ENCODE results near the gene TMEM158.

The TMEM158 gene

DNA sequence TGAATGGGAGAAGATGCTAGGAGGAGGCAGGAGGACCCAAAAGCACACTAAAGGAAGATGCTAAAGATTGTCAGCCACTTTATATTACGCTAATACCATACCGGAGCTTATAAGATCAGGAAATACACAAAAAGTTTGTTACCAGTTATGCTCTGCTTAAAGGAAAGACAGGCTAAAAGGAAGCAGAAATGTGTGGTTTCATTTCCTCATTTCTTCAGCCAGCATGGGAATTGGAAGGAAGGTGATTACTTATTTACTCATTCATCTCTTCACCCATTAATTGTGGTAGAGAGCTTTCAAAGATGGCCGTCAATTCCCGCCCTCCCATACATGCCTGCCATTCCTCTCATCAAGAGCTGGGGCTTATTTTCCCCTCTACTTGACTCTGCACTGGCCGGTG lies 26.7 kb upstream of the TMEM158 start:
- H3K4me3 ChIP-seq (ENCODE audit: low read depth, low read length) = no peak overlapping the region
- DNase-seq (ENCODE audit: low read depth) = peak; percentile 53
- no peak for TF ChIP-seq CTCF (IDR thresholded peaks at IDR 0.05; ENCODE audit: low read depth, low read length)
- TF ChIP-seq MYC (IDR thresholded peaks at IDR 0.05; ENCODE audit: low read depth, low read length) = no peak
- TF ChIP-seq POLR2A (IDR thresholded peaks at IDR 0.05; ENCODE audit: extremely low read depth, insufficient read length) = no peak
- TF ChIP-seq MAX (IDR thresholded peaks at IDR 0.05; ENCODE audit: low read depth, low read length) = no peak

- TF ChIP-seq MYC (IDR thresholded peaks at IDR 0.05; ENCODE audit: low read depth, low read length) (no peak), MAX (IDR thresholded peaks at IDR 0.05; ENCODE audit: low read depth, low read length) (no peak), POLR2A (IDR thresholded peaks at IDR 0.05; ENCODE audit: extremely low read depth, insufficient read length) (no peak)
- DNase-seq (ENCODE audit: low read depth) = no peak
- H3K4me3 ChIP-seq (ENCODE audit: low read depth, low read length) = no peak overlapping the region
Measured at GRCh38 chr3:45249391-45249790, 23.3 kb upstream of the TMEM158 start.

- TF ChIP-seq MAX (IDR thresholded peaks at IDR 0.05; ENCODE audit: low read depth, low read length) (no peak), MYC (IDR thresholded peaks at IDR 0.05; ENCODE audit: low read depth, low read length) (no peak), CTCF (IDR thresholded peaks at IDR 0.05; ENCODE audit: low read depth, low read length) (no peak), POLR2A (IDR thresholded peaks at IDR 0.05; ENCODE audit: extremely low read depth, insufficient read length) (no peak)
- H3K4me3 ChIP-seq (ENCODE audit: low read depth, low read length) = no peak overlapping the region
Measured at GRCh38 chr3:45246241-45246640, 20.2 kb upstream of the TMEM158 start.

GRCh38 chr3:45244356-45244755 lies 18.3 kb upstream of the TMEM158 start:
- DNase-seq (ENCODE audit: low read depth) = no peak
- H3K4me3 ChIP-seq (ENCODE audit: low read depth, low read length) = no peak overlapping the region
- no peak for TF ChIP-seq POLR2A (IDR thresholded peaks at IDR 0.05; ENCODE audit: extremely low read depth, insufficient read length)

More at GRCh38 chr3:45246241-45246640, 20.2 kb upstream of the TMEM158 start:
- DNase-seq (ENCODE audit: low read depth) = no peak

DNA sequence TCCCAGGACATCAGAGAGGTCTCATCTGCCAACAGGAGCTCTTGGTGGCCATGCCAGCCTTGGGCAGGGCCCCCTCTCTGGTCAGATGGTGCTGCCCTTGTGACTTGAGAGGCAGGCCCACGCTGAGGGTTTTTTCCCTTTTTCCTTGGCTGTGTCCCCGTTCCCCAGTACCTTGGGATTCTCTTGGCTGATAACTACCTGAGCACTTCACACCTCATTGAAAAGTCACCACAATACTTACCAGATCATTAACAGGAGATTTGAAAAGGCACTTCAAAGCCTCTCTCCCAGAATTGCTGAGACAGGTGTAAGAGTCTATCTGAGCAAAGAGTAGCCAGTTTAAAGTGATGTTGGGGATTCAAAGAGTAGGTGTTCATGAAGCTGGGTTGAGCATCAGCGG lies 15.1 kb upstream of the TMEM158 start:
- DNase-seq (ENCODE audit: low read depth) = no peak
- TF ChIP-seq CTCF (IDR thresholded peaks at IDR 0.05; ENCODE audit: low read depth, low read length) (no peak), MYC (IDR thresholded peaks at IDR 0.05; ENCODE audit: low read depth, low read length) (no peak), POLR2A (IDR thresholded peaks at IDR 0.05; ENCODE audit: extremely low read depth, insufficient read length) (no peak), MAX (IDR thresholded peaks at IDR 0.05; ENCODE audit: low read depth, low read length) (no peak)

GRCh38 chr3:45240292-45240691 lies 14.2 kb upstream of the TMEM158 start:
- no peak for DNase-seq (ENCODE audit: low read depth)
- no peak overlapping the region for H3K4me3 ChIP-seq (ENCODE audit: low read depth, low read length)
- TF ChIP-seq MYC (IDR thresholded peaks at IDR 0.05; ENCODE audit: low read depth, low read length) (no peak), MAX (IDR thresholded peaks at IDR 0.05; ENCODE audit: low read depth, low read length) (no peak), POLR2A (IDR thresholded peaks at IDR 0.05; ENCODE audit: extremely low read depth, insufficient read length) (no peak), CTCF (IDR thresholded peaks at IDR 0.05; ENCODE audit: low read depth, low read length) (no peak)

More for the DNA sequence above, 15.1 kb upstream of the TMEM158 start:
- no peak overlapping the region for H3K4me3 ChIP-seq (ENCODE audit: low read depth, low read length)

GRCh38 chr3:45239254-45239653 lies 13.2 kb upstream of the TMEM158 start:
- DNase-seq (ENCODE audit: low read depth) = no peak
- H3K4me3 ChIP-seq (ENCODE audit: low read depth, low read length) = no peak overlapping the region
- TF ChIP-seq CTCF (IDR thresholded peaks at IDR 0.05; ENCODE audit: low read depth, low read length) (no peak), MYC (IDR thresholded peaks at IDR 0.05; ENCODE audit: low read depth, low read length) (no peak), POLR2A (IDR thresholded peaks at IDR 0.05; ENCODE audit: extremely low read depth, insufficient read length) (no peak), MAX (IDR thresholded peaks at IDR 0.05; ENCODE audit: low read depth, low read length) (no peak)
